Breast epithelium (tissue), 4 donors: Measurements from ENCODE around the gene CA9. TPM values are rescaled to one million over a fixed set of nuclear protein-coding genes. Genes with fewer than 3 reads are reported as not detected.

Experiments used
- DNase-seq, 2 donors: peaks; one replicate each; pipeline ENCODE4 v3.0.0-alpha.2; 2019; ENCODE audit warnings: low spot score in 2 of 2
- H3K27ac ChIP-seq, 2 donors: fragments of 200-600 bp; sonication (generic) in 1 of 2; one replicate each; pipeline ENCODE4 v1.5.1; 2016 to 2019; ENCODE audit warnings: mild to moderate bottlenecking in 1 of 2
- H3K27me3 ChIP-seq, 2 donors: fragments of 200-600 bp; sonication (generic) in 1 of 2; one replicate each; pipeline versions ENCODE4 v1.5.1 to v1.6.0; 2017 to 2019; ENCODE audit warnings: control low read depth in 1 of 2, mild to moderate bottlenecking in 1 of 2
- H3K36me3 ChIP-seq: fragments of 200-600 bp; one replicate; pipeline ENCODE4 v1.5.1; 2019
- H3K4me1 ChIP-seq, 2 donors: fragments of 200-600 bp; sonication (generic); one replicate each; pipeline ENCODE4 v1.5.1; 2016 to 2019; ENCODE audit warnings: control low read depth in 1 of 2
- H3K4me3 ChIP-seq, 3 donors: fragments of 200-600 bp; sonication (generic); 1 replicate in 2 of 3; 2 replicates in 1 of 3; pipeline ENCODE4 v1.5.1; 2016 to 2019; ENCODE audit warnings: mild to moderate bottlenecking in 3 of 3, moderate library complexity in 2 of 3
- H3K9me3 ChIP-seq, 2 donors: fragments of 200-600 bp; sonication (generic) in 1 of 2; one replicate each; pipeline ENCODE4 v1.5.1; 2016 to 2019; ENCODE audit warnings: control low read depth in 1 of 2
- CTCF ChIP-seq, 3 donors: fragments of 450-650 bp; IDR thresholded peaks; one replicate each; pipeline ENCODE4 v1.5.1; 2016 to 2017; ENCODE audit warnings: antibody characterized with exemption in 3 of 3, mild to moderate bottlenecking in 3 of 3, moderate library complexity in 3 of 3
- POLR2A ChIP-seq: fragments of 450-650 bp; IDR thresholded peaks from one replicate; pipeline ENCODE4 v1.6.1; 2016; ENCODE audit warnings: antibody characterized with exemption, mild to moderate bottlenecking, moderate library complexity
- POLR2AphosphoS5 ChIP-seq, 3 donors: sonication (generic); formaldehyde crosslinking; IDR thresholded peaks; one replicate each; pipeline ENCODE4 v1.6.1; 2017; ENCODE audit warnings: antibody characterized with exemption in 3 of 3
- intact Hi-C: fragments of 100-400 bp; cut with DNase I; formaldehyde crosslinking; loops from one replicate; pipeline ENCODE4 v1.15.1; 2023; ENCODE audit warnings: low total_unique reads
- total RNA-seq, 3 donors: library from RNA; depleted of rRNA; stranded (reverse); fragments of >200 nt; gene quantifications; one replicate each; pipeline ENCODE4 v1.1.0, GENCODE V29; 2016

CA9 gene
- total RNA-seq, 3 donors from 2014 or later: 0.16 to 5.0 TPM; not detected in 1

- intact Hi-C loops: no loop called here
- Histone ChIP-seq H3K27me3 (no peaks in the 10 kb centered on the region), H3K4me3 (no peak overlapping the region), H3K36me3 (peaks cover 30% of the 10 kb centered on the region), H3K4me1 (no peaks in the 10 kb centered on the region), H3K27ac (no peak overlapping the region), H3K9me3 (no peaks in the 10 kb centered on the region)
- no peak for DNase-seq
- TF ChIP-seq POLR2AphosphoS5 (IDR thresholded peaks at IDR 0.05) (no peak), CTCF (IDR thresholded peaks at IDR 0.05) (no peak), POLR2A (no peak)
Measured at GRCh38 chr9:35714123-35714522, 40.4 kb downstream of the CA9 start.

GRCh38 chr9:35714579-35715252 is 41.0 kb downstream of the CA9 start:
- no peak for DNase-seq
- no peaks in the 10 kb centered on the region for H3K27me3 ChIP-seq
- H3K4me3 ChIP-seq: no peak overlapping the region
- no peak overlapping the region for H3K27ac ChIP-seq
- TF ChIP-seq POLR2AphosphoS5 (IDR thresholded peaks at IDR 0.05): no peak
- H3K4me1 ChIP-seq: no peaks in the 10 kb centered on the region
- intact Hi-C loops: no loop called here
- H3K36me3 ChIP-seq: peaks cover 36% of the 10 kb centered on the region
- no peaks in the 10 kb centered on the region for H3K9me3 ChIP-seq

GRCh38 chr9:35716230-35716629 is 42.5 kb downstream of the CA9 start:
- Histone ChIP-seq H3K27ac (peak overlapping the region in 1 of 2 donors; percentile 38), H3K4me3 (no peak overlapping the region), H3K36me3 (peaks cover 29% of the 10 kb centered on the region), H3K9me3 (no peaks in the 10 kb centered on the region), H3K4me1 (no peaks in the 10 kb centered on the region), H3K27me3 (no peaks in the 10 kb centered on the region)
- intact Hi-C loops: no loop called here
- TF ChIP-seq CTCF (IDR thresholded peaks at IDR 0.05) (no peak), POLR2AphosphoS5 (IDR thresholded peaks at IDR 0.05) (no peak), POLR2A (no peak)
- DNase-seq: no peak

GRCh38 chr9:35717132-35717870 is 43.6 kb downstream of the CA9 start:
- Histone ChIP-seq H3K4me3 (no peak overlapping the region), H3K9me3 (no peaks in the 10 kb centered on the region), H3K4me1 (no peaks in the 10 kb centered on the region), H3K36me3 (peaks cover 26% of the 10 kb centered on the region), H3K27ac (no peak overlapping the region), H3K27me3 (no peaks in the 10 kb centered on the region)
- intact Hi-C loops: no loop called here
- no peak for DNase-seq
- no peak for TF ChIP-seq CTCF (IDR thresholded peaks at IDR 0.05)
- TF ChIP-seq POLR2AphosphoS5 (IDR thresholded peaks at IDR 0.05): no peak
- no peak for TF ChIP-seq POLR2A

- intact Hi-C loops: no loop called here
- H3K27me3 ChIP-seq: no peaks in the 10 kb centered on the region
- H3K27ac ChIP-seq: no peak overlapping the region
- no peak for DNase-seq
- no peak overlapping the region for H3K4me3 ChIP-seq
- TF ChIP-seq CTCF (IDR thresholded peaks at IDR 0.05): no peak
- H3K9me3 ChIP-seq: no peaks in the 10 kb centered on the region
- no peaks in the 10 kb centered on the region for H3K4me1 ChIP-seq
- H3K36me3 ChIP-seq: peaks cover 23% of the 10 kb centered on the region
Measured at GRCh38 chr9:35718721-35719511, 45.2 kb downstream of the CA9 start.
